HG02885 (cell line): ENCODE measurements around the gene CTDP1.
"Not testable (repeated sequence)": the region's sequence is repeated elsewhere in the genome, so short reads cannot be mapped to it uniquely, and the experiment has no call there.

Experiments
- ATAC-seq: cut with Tn5 transposase; IDR thresholded peaks from one replicate; pipeline ENCODE4 v1.9.1; 2021; ENCODE audit warnings: mild to moderate bottlenecking; ENCODE audit not compliant: unreplicated experiment, poor library complexity

CTDP1 gene

GRCh38 chr18:79680891-79681339, 1.3 kb downstream of the CTDP1 start:
- ATAC-seq = no peak

- ATAC-seq = no peak
Measured at GRCh38 chr18:79681484-79682387, 2.1 kb downstream of the CTDP1 start.

- no peak for ATAC-seq
Measured at GRCh38 chr18:79682481-79682880, 2.9 kb downstream of the CTDP1 start.

- ATAC-seq = no peak
Measured at GRCh38 chr18:79682894-79683625, 3.5 kb downstream of the CTDP1 start.

GRCh38 chr18:79683626-79684282, 4.2 kb downstream of the CTDP1 start:
- no peak for ATAC-seq

GRCh38 chr18:79684283-79684631, 4.7 kb downstream of the CTDP1 start:
- ATAC-seq = no peak

DNA sequence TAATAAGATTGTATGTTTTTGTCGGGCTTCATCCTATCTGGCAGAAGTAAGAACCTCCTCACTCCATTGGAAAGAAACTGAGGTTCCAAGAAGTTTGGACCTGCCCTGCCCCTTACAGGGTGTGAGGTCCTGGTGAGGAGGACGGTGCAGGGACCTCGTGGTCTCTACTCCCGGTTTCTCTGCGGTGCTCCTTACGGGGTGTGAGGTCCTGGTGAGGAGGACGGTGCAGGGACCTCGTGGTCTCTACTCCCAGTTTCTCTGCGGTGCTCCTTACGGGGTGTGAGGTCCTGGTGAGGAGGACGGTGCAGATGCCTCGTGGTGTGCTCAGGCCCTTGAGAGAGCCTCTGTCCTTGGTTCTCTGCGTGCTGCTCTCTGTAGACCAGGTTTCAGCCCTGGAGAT, 5.2 kb downstream of the CTDP1 start:
- no peak for ATAC-seq

DNA sequence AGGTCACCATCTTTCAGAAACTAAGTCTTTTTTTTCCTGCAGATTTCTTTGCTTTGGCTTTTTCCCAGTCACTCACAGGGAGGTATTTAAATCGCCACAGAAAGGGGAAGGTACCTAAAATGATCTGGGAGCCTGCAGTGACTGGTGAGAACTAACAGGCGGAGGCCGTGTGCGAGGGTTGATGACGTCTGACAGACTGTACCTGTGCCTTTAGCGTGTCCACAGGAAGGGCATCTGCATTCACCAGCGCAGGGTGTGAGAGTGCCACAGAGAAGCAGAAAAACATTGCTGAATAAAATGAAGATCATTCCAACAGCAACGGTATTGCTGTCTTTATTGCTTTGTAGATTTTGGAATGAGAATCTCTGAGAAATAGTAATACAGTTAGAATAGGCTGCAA, 5.7 kb downstream of the CTDP1 start:
- no peak for ATAC-seq

DNA sequence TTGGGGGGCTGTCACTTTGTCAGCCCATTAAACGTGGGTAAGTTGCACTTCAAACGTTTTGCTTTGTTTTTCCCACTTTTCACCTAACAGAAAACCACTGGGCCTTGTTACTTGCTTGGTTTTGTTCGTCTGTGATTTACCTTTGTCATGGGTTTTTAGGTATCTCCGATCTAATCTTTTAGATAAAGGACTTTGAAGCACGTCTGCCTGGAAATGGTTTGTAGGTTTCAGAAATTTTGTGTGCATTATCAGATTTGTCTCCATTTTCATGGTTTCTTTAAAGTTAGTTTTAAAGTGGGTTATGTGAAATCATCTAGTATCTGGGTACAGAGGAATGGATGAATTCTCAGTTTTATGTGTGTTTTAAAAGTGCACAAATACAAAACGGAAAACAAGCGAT, 6.4 kb downstream of the CTDP1 start:
- ATAC-seq = no peak

GRCh38 chr18:79687806-79688205, 8.2 kb downstream of the CTDP1 start:
- ATAC-seq = no peak

- ATAC-seq = no peak
Measured at GRCh38 chr18:79690071-79690470, 10.5 kb downstream of the CTDP1 start.

DNA sequence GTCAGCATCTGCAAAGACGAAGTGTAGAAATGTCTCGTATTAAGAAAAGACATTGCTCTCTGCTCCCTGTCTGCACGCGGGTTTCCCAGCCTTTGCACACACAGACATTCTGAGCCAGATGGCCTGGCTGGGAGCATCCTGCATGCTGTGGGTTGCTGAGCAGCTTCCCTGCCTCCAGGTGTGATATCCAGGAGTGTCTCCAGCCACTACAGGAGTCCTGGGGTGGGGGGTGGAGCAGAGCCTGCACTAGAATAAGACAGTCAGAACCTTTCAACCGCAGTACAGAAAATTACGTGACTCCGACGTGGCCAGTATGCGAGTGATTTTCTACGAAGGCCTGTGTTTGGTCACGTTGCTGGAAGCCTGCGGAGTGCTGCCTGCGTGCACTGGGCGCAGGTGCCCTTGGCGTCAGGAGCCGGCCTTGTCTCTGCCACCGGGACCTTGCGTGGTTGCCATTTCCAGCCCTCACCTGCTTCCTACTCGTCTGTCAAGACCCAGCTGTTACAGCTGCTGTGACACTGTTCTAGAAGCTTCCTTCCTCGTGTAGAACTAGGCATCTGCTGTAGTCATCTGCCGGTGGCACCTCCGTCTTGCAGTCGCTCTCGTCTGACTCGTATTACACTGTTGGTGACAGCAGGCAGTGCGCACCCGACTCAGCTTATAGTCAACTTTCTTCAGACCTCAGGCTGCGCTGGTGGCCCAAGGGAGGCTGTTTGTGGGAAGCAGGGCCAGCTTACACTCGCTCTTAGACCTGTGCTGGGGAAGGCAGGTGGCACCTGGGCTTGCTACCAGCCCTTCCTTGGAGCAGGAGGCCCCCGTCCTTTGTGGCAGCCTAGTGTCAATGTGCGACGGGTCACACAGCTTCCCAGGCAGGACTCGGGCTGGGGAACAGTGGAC, 11.2 kb downstream of the CTDP1 start:
- no peak for ATAC-seq

- ATAC-seq = no peak
Measured at GRCh38 chr18:79692056-79692455, 12.5 kb downstream of the CTDP1 start.

- no peak for ATAC-seq
Measured at GRCh38 chr18:79692886-79693285, 13.3 kb downstream of the CTDP1 start.

- ATAC-seq = no peak
Measured at GRCh38 chr18:79693561-79694205, 14.1 kb downstream of the CTDP1 start.

DNA sequence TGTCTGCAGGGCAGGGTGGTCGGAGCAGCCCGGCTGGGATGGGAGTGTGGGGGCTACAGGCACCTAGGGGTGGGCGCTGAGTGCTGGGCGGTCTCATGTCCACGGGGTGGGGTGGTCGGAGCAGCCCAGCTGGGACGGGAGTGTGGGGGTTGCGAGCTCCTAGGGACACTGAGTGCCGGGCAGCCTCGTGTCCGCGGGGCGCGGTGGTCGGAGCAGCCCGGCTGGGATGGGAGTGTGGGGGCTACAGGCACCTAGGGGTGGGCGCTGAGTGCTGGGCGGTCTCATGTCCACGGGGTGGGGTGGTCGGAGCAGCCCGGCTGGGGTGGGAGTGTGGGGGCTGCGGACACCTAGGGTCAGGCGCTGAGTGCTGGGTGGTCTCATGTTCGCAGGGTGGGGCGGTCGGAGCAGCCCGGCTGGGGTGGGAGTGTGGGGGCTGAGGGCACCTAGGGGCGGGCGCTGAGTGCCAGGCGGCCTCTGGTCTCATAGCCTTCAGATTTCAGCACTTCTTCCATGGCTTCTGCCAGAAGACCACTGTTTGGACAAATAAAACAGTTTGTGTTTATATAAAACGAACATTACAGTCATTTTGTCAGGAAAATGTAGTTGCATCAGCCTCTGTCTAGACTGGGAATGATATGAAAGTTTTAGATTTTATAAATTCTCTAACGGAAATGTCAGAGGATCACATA, 14.7 kb downstream of the CTDP1 start:
- ATAC-seq = not testable (repeated sequence)

GRCh38 chr18:79694895-79695213, 15.3 kb downstream of the CTDP1 start:
- ATAC-seq = no peak

GRCh38 chr18:79695269-79695668, 15.7 kb downstream of the CTDP1 start:
- no peak for ATAC-seq
